GM21723 (cell line): ENCODE results near the gene CETN2.
"Not testable (repeated sequence)": the region's sequence is repeated elsewhere in the genome, so short reads cannot be mapped to it uniquely, and the experiment has no call there.

ENCODE experiments used
- ATAC-seq: cut with Tn5 transposase; IDR thresholded peaks from one replicate; pipeline ENCODE4 v1.9.1; 2021; ENCODE audit warnings: mild to moderate bottlenecking, moderate library complexity; ENCODE audit not compliant: unreplicated experiment

Gene CETN2

DNA sequence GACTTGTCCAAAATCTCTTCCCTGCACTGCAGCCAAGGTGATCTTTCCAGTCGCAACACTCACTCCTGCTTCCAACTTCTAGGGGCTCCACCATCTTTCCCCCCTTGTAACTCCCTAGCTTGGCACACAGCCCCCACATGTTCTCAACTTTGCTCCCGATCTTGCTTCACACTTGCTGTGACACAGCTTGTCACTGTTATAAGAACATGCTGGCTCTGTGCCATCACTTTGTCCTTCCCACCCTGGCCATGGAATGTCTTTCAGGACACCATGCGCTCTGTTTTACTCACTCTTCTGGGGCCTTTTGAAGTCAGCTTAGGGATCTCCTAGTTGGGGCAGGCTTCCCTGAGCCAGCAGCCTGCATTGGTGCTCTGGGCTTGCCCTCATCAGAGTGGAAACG lies 2.8 kb upstream of the CETN2 start:
- no peak for ATAC-seq

DNA sequence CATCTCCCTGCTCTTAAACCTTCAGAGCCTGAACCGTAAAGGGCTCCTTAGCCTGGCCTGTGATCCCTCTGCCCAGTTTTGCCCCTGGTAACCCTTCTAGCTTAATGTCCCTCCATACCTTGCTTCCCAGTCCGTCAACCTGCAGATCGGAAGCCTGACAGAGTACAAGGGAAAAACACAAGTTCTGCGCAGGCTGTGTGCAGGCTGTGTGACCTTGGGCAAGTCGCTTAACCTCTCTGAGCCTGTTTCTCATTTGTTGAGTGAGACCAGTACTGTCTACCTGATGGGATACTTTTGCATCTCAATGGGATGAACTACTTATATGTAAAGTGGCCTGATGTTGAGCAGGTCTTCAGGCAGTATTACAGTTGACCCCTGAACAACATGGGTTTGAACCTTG lies 2.0 kb upstream of the CETN2 start:
- ATAC-seq, result no peak

DNA sequence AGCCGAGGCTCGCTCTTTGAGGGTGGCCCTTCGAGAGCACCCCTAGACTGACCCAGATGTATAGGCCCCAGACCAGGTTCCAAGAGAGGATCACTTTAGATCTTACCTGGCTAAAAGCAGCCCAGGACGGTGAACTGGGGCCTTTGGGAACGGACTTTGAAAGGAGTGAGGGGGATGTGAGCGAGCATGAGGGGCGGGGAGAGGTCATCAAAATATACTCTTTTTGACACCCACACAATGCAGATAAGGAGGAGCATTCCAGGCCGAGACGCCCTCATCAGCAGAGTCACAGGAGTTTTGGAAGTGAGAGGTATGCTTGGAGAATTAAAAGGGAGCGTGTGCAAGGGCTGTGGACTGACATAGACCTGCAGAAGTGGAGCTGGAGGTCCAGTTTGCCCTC lies 834 bp upstream of the CETN2 start:
- ATAC-seq, result no peak

DNA sequence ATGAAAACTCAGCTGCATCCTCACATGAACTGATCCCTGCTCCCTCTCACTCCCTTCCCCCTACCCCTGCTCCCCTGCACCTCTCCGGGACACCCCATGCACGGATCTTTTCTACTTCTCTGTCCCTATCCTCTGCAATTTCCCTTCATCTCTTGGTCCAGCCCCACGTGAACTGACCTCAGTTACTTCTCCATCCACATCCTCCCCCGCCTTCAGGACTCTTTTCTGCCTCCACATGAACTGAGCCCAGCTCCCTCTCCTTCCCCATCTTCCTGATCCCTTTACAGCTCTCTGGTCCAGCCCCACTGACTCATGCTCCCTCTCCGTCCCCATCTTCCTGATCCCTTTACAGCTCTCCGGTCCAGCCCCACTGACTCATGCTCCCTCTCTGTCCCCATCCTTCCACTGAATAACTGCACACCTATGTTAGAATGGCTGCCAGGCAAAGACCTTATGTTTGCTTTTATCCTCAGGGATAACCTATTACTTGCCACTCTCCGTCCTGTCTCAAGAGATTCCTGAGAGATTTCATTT lies 5.6 kb downstream of the CETN2 start:
- no peak for ATAC-seq

DNA sequence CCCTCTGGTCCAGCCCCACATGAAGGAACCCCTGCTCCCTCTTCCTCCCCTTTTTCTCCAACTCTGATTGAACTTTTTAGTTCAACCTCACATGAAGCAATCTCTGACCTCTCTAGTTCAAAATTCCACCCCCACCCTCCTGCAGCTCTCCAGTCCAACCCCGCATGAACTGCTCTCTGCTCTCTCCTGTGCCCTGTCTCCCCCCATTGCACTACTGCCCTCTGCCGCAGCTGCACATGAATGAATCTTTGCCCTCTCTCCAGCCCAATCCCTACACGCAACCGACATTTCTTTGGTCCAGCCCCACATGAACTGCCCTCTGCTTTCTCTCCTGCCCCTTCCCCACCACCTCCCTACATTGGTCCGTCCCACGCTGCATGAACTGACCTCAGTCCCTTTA lies 6.9 kb downstream of the CETN2 start:
- ATAC-seq, result no peak

DNA sequence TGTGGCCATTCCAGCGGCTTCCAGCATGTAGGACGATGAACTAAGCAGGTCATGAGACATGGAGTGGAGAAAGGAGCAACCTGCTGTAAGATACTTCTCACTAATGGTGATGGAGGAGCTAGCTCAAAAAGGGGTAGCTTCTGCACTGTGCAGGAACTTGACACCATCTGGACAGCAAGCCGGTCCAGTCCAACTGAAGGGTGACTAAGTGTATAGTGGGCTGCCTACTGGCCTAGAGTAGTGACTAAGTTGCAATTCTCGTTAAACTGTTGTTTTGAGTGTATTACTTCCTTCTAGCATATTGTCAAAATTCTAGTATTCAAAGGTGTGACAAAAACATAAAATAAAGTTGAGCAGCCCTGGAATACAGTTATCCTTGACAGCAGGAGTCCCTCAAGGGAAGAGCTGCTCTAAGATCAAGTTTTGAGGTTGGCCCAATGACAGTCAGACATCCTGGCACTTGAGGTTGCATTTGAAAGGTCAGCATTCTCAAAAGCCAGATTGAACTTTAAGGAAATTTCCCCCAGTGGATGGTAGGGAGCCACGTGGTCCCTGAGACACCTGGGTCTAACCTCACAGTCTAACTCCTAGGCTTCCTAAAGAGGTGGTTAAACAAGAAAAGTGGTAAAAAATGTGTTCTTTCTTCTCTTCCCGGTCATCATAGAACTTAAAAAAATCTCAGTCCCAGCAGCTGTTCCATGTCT lies 8.0 kb downstream of the CETN2 start:
- no peak for ATAC-seq

DNA sequence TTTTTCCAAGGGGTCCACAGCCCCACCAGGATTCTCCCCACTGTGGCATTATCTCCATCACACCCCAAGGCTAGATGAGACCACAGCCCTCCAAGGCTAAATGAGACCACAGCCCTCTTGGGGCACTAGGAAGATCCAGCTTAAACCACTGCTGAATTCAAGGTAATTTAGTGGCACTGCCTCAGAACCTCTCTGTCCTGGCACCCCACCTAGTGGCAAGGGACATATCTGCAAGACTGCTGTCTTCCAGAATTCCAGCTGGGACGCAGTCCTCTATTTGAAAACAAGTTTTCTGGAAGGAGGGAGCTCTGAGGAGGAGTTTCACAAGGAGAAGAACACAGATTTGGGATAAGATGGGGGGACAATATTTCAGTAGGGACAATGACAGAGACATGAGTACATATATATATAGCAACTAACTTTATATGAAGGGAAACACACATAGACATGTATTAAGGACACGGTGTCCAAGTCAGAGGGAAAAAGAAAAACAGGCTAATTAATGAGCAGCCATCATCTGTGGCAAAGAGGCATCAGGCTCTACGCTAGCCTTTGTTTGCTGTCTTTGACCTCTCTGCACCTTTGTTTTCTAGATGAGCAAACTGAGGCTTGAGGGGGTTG lies 9.3 kb downstream of the CETN2 start:
- peak; percentile 61 for ATAC-seq

DNA sequence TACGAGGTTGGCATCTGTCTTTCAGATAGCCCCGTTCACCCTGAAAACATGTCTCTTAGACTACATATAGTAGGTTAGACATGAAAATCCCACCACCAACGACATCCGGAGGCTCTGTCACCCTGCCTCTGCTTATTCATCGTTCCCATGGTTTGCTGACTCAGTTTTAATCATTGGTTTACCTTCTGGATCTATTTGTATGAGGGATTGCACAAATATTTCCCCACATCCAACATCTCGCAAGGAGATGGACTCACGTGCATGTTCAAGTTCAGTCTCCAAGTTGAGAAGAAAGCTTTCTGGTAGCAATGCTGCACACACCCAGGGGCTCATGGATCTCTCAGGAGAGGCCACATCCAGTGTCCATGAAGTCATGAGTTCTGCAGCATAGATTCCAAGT lies 10.8 kb downstream of the CETN2 start:
- no peak for ATAC-seq

DNA sequence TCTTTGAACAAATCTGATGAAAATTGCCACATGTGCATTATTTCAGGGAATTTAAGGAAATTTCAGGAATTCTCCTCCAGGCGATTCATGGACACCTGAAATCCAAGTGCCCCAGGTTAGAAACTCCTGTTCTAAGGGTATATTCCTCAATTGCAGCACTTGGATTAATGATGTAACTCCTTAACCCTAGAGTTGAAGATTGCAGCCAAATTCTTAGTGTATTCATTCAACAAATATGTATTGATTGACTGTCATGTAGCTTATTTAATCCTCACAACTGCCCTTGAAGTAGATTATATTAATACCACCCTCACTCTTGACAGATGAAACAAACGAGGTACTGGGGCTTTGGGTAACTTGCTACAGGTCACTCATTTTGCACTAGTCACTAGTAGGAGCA lies 11.3 kb downstream of the CETN2 start:
- no peak for ATAC-seq

DNA sequence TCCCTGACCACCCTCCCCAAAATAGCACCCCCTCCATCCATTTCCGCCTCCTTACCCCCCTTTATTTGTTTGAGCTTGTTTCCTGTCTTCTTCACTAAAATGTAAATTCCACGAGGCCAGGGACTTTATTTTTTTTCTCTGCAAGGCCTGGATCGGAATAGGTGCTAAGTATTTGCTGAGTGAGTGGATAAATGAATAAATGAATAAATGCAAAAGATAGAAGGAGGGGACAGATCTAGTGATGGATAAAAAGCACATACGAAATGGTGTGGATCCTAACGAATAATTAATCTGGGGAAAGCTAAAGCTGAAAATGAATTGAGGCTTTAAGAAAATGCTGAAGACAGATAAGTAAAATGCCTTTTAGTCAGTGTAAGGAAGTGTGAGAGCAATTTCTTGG lies 12.2 kb downstream of the CETN2 start:
- no peak for ATAC-seq

DNA sequence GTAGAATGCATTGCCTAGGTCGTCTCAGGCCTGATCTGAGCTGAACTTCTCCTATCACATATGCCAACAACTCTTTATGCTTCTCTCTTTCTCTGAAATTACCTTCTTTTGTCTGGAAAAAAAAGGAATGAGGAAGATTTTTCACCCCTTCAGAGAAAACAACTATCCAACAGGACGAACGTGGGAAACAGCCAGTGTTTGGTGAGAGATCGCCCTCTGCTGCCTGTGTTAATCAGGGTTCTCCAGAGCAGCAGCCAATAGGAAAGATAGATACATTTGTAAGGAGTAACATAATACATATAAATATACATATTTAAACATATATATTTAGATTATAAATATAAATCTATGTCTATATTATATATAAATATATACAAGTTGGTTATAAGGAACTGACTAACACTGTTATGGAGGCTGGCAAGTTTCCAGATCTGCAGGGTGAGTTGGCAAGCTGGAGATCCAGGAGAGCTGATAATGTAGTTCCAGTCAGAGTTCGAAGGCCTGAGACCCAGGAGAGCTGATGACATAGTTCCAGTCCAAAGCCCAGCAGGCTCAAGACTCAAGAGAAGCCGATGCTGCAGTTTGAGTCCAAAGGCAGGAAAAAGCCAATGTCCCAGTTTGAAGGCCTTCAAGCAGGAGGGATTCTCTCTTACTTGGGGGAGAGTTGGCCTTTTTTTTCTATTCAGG lies 13.3 kb downstream of the CETN2 start:
- no peak for ATAC-seq

DNA sequence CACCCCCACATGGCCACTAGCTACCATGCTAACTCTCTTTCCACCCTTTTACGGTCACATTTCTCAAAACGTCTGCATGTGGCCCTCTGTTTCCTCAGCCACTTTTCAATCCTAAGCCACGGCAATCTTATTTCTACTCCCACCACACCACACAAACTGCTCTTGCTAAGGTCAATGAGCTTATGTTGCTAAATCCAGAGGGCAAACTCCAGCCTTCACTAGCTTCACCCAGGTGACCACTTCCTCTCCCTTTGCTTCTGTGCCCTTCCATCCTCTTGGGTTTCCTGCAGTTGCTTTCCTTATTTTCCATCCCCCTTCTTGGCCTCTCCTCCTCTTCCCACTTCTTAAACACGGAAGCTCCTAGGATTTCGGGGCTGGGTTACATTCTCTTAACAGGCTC lies 16.5 kb downstream of the CETN2 start:
- no peak for ATAC-seq

DNA sequence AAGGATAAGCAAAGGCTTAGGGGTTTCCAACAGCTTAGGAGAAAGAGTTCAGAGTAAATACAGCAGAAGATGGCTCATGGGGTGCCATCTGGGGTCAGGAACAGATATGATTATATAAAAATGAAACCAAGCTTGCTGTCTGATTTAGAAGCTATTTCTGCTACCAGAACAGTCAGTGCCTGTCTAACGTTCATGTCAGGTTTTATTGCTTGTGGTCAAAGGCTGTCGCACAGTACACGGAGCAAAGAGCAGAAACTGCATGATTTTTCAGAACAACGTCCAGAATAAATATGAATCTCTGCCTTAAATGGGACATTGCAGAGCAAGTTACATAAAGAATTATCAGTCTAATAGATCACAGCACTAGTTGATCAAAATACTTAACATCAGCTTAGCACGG lies 17.4 kb downstream of the CETN2 start:
- ATAC-seq, result no peak

DNA sequence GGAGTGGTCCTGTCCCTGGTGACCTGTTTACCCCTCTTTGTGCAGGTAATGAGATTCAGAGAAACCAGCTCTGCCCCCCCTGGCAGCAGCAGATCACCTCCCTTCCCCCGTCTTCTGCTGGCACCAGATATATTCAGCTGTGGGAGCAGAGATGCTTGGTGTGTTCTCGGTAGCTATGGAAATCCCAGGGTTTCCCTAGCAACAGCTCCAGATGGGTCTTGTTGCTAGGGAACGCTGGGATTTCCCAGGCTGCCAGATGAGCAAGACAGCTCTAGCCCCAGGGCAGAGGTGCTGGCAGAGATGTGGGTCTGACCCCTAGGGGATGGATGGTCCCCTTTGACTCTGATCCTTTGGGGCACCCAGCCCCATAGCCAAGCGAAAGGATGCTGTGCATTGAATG lies 20.2 kb downstream of the CETN2 start:
- ATAC-seq, result no peak

DNA sequence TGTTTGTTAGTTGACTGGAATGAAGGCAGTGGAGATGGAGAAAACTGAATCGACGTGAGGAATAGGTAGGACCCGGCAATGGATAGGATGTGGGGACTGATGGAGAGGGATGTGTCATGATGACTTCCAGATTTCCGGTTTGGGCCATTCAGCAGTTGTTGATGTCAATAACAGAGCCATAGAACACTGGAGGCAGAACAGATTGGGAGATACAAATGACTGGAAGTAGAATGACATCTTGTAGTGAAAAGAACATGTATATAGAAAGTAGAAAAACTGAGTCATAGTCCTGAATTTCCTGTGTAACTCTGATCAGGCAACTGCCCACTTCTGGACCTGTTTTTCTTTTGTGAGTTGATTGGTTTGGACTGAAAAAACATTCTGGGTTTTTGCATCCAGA lies 24.5 kb downstream of the CETN2 start:
- ATAC-seq, result no peak

DNA sequence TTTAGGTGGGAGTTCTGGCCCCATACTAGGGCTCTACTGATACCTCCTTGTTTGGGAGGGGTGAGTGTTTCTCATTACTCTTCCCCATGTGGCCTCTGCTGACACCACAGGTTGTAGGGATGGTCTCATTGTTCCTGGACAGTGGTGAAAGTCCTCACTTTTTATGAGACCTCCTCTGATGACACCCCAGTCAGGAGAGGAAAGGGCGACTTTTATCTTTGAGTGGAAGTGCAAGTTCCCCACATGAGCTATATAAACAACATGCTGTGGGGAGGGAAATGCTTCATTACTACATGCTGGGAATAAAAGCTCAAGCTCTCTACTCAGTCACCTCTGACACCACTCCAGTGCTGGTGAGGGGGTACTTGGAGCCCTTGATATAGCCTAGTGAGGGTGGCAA lies 31.6 kb downstream of the CETN2 start:
- no peak for ATAC-seq

DNA sequence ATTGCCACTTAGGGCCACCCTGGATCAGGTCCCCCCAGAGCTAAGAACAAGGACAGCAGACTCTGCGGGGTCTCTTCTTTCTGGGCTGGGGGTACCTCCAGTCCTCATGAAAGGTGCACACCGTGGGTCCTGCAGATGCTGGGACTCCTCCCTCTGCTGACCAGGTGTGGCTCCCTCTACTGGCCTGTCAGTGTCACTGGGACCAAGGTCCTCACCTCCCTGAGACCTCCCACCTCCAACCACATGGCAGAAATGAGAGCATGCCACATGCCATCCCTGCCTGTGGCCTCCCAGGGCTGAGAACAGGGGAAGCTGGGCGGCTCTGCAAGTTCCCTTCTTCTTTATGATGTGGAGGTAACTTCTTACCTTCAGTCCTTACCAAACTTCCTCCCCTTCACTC lies 43.5 kb downstream of the CETN2 start:
- ATAC-seq, result not testable (repeated sequence)
